GM18498 (cell line): Measurements from ENCODE around the gene RAB1A.

Experiments used
- ATAC-seq: cut with Tn5 transposase; IDR thresholded peaks from one replicate; pipeline ENCODE4 v1.9.1; 2021; ENCODE audit warnings: mild to moderate bottlenecking, moderate library complexity; ENCODE audit not compliant: unreplicated experiment

The RAB1A gene

GRCh38 chr2:65040400-65041261, 89.3 kb downstream of the RAB1A start:
- ATAC-seq = peak; percentile 93

GRCh38 chr2:65039640-65040039, 90.3 kb downstream of the RAB1A start:
- no peak for ATAC-seq

DNA sequence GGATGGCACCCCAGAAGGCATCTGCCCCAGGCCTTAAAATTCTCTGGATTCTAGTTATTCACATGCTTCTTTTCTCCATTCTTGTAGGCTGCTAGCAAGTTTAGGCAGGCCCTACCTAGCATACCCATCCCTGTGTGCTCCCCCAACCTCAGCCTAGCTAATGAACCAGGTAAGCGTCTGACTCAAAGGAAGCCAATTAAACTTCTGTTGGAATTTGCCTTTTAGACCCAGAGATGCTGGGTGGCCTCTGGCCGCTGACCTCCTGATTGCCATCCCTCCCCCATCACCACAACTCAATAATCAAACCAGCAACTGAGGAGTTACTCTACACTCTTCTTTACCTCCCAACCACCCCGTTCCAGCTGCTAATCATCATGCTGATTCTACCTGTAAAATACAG, 92.7 kb downstream of the RAB1A start:
- ATAC-seq = no peak
